Stomach (tissue), 19 donors: ENCODE measurements around the gene CASR. TPM values are rescaled to one million over a fixed set of nuclear protein-coding genes. Genes with fewer than 3 reads are reported as not detected.

ENCODE experiments used
- DNase-seq, 2 donors: peaks; one replicate each; pipeline versions ENCODE4 v3.0.0 to v3.0.0-alpha.2; 2013 to 2019
- H3K27ac ChIP-seq, 5 donors: fragments of 200-600 bp in 4 of 5; sonication (generic) in 4 of 5; one replicate each; pipeline ENCODE4 v1.5.1; 2013 to 2019; ENCODE audit warnings: mild to moderate bottlenecking in 1 of 5, moderate library complexity in 1 of 5
- H3K27me3 ChIP-seq, 3 donors: fragments of 200-600 bp; sonication (generic); one replicate each; pipeline ENCODE4 v1.5.1; 2017 to 2019; ENCODE audit warnings: mixed run types in 1 of 3
- H3K36me3 ChIP-seq, 4 donors: fragments of 200-600 bp; sonication (generic); 1 replicate in 3 of 4; 2 replicates in 1 of 4; pipeline ENCODE4 v1.5.1; 2016 to 2019
- H3K4me1 ChIP-seq, 4 donors: fragments of 200-600 bp; sonication (generic); one replicate each; pipeline ENCODE4 v1.5.1; 2016 to 2019
- H3K4me3 ChIP-seq, 4 donors: fragments of 200-600 bp; sonication (generic) in 3 of 4; one replicate each; pipeline ENCODE4 v1.5.1; 2016 to 2019; ENCODE audit warnings: mild to moderate bottlenecking in 1 of 4
- H3K9me3 ChIP-seq, 4 donors: fragments of 200-600 bp; sonication (generic); one replicate each; pipeline ENCODE4 v1.5.1; 2016 to 2019
- EP300 ChIP-seq: sonication (generic); formaldehyde crosslinking; IDR thresholded peaks from one replicate; pipeline ENCODE4 v1.6.1; 2017; ENCODE audit warnings: antibody characterized with exemption
- POLR2A ChIP-seq, 4 donors: fragments of 450-650 bp; IDR thresholded peaks; one replicate each; pipeline ENCODE4 v1.6.1; 2016; ENCODE audit warnings: antibody characterized with exemption in 4 of 4, control low read depth in 2 of 4, mild to moderate bottlenecking in 1 of 4, moderate library complexity in 1 of 4
- POLR2AphosphoS5 ChIP-seq, 3 donors: sonication (generic); formaldehyde crosslinking; IDR thresholded peaks; one replicate each; pipeline ENCODE4 v1.6.1; 2016; ENCODE audit warnings: antibody characterized with exemption in 3 of 3
- WGBS, 5 donors: extraction: QIAGEN DNeasy Blood & Tissue Kit in 3 of 5; methylation state at CpG; one replicate each; pipeline versions ENCODE4 v1.1.5 to v1.1.7; 2013 to 2018; 5-methylcytosine and 5-hydroxymethylcytosine counted together
- intact Hi-C: fragments of 100-400 bp; cut with DNase I; formaldehyde crosslinking; loops from one replicate; pipeline ENCODE4 v1.15.1; 2023; ENCODE audit warnings: low total_unique reads
- long read RNA-seq, 10 donors: transcript quantifications; one replicate each; lab custom pipeline, GENCODE V29; 2026
- polyA plus RNA-seq, 3 donors: library from polyadenylated mRNA; stranded (reverse); fragments of 200-250 nt; gene quantifications; one replicate each; pipeline ENCODE4 v1.2.3, GENCODE V29; 2013
- total RNA-seq, 5 donors: library from RNA; depleted of rRNA; stranded (reverse); fragments of >200 nt; gene quantifications; one replicate each; pipeline versions ENCODE4 v1.1.0 to v1.2.3, GENCODE V29; 2014 to 2016
- TF ChIP-seq, protein P1 (sequence below), 7 experiments: fragments of 450-650 bp in 4 of 7; fragments of 200-600 bp in 3 of 7; sonication (generic) in 3 of 7; IDR thresholded peaks; one replicate each; pipeline ENCODE4 v1.5.1; 2016 to 2019; ENCODE audit warnings: antibody characterized with exemption in 7 of 7, control low read depth in 2 of 7, mild to moderate bottlenecking in 1 of 7
- donor health status: healthy with polysubstance abuse.
- donor health status: Bipolar disorder and iron deficiency.
- donor health status: healthy.

The CASR gene, protein sequence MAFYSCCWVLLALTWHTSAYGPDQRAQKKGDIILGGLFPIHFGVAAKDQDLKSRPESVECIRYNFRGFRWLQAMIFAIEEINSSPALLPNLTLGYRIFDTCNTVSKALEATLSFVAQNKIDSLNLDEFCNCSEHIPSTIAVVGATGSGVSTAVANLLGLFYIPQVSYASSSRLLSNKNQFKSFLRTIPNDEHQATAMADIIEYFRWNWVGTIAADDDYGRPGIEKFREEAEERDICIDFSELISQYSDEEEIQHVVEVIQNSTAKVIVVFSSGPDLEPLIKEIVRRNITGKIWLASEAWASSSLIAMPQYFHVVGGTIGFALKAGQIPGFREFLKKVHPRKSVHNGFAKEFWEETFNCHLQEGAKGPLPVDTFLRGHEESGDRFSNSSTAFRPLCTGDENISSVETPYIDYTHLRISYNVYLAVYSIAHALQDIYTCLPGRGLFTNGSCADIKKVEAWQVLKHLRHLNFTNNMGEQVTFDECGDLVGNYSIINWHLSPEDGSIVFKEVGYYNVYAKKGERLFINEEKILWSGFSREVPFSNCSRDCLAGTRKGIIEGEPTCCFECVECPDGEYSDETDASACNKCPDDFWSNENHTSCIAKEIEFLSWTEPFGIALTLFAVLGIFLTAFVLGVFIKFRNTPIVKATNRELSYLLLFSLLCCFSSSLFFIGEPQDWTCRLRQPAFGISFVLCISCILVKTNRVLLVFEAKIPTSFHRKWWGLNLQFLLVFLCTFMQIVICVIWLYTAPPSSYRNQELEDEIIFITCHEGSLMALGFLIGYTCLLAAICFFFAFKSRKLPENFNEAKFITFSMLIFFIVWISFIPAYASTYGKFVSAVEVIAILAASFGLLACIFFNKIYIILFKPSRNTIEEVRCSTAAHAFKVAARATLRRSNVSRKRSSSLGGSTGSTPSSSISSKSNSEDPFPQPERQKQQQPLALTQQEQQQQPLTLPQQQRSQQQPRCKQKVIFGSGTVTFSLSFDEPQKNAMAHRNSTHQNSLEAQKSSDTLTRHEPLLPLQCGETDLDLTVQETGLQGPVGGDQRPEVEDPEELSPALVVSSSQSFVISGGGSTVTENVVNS
- total RNA-seq (1 to 10 TPM in 1 of 5 donors, under 1 TPM in 1, not detected in 3; 0.37 to 3.0 TPM), polyA plus RNA-seq (under 1 TPM in 2 of 3 donors, not detected in 1; 0.03 to 0.50 TPM)
- long read RNA-seq, donor 1 = 0 reads
- long read RNA-seq, donor 2, full-length matches to known transcripts = 1 of 1 reads
- long read RNA-seq, donor 2, partial matches to known transcripts = 0 of 1 reads
- long read RNA-seq, donor 2, other reads (novel, unspliced or antisense) = 0 of 1 reads
- long read RNA-seq, donor 3 = 0 reads
- long read RNA-seq, donor 4 = 0 reads
- long read RNA-seq, donor 5 = 0 reads
- long read RNA-seq, donor 6 = 0 reads
- long read RNA-seq, donor 7 = 0 reads
- long read RNA-seq, donor 8 = 0 reads
- long read RNA-seq, donor 9 = 0 reads
- long read RNA-seq, donor 10 = 0 reads

DNA sequence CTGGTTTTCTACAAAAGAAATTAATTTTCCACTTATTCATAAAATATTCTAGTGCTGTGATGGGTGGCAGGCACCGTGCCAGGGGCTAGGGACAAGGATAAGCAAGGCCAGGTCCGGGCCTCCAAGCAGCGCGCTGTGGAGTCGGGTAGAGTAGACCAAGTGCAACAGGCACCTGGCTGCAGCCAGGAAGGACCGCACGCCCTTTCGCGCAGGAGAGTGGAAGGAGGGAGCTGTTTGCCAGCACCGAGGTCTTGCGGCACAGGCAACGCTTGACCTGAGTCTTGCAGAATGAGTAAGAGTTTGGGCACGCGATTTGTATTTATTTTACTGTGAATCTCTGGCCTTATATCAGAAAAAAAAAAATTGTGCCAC lies at the start of gene CASR:
Gene CASR, plus strand, starts transcription at position 148 of the 372 bp plus-strand sequence. CDS start 70,522 bp downstream, outside the sequence.
- H3K9me3 ChIP-seq = no peaks in the 10 kb centered on the region
- WGBS, 5 donors = 3 to 9% (median 7%) methylated on average over 14 of the region's 14 CpGs
- intact Hi-C loops = no loop called here
- H3K27me3 ChIP-seq = peaks cover 12 to 64% (median 30%) of the 10 kb centered on the region in 3 donors
- TF ChIP-seq POLR2AphosphoS5 (IDR thresholded peaks at IDR 0.05) = no peak
- no peak for TF ChIP-seq EP300
- no peak for TF ChIP-seq POLR2A (IDR thresholded peaks at IDR 0.05)
- TF ChIP-seq, protein P1, sequence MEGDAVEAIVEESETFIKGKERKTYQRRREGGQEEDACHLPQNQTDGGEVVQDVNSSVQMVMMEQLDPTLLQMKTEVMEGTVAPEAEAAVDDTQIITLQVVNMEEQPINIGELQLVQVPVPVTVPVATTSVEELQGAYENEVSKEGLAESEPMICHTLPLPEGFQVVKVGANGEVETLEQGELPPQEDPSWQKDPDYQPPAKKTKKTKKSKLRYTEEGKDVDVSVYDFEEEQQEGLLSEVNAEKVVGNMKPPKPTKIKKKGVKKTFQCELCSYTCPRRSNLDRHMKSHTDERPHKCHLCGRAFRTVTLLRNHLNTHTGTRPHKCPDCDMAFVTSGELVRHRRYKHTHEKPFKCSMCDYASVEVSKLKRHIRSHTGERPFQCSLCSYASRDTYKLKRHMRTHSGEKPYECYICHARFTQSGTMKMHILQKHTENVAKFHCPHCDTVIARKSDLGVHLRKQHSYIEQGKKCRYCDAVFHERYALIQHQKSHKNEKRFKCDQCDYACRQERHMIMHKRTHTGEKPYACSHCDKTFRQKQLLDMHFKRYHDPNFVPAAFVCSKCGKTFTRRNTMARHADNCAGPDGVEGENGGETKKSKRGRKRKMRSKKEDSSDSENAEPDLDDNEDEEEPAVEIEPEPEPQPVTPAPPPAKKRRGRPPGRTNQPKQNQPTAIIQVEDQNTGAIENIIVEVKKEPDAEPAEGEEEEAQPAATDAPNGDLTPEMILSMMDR (IDR thresholded peaks at IDR 0.05) = no peak
- H3K27ac ChIP-seq = no peak within 1 kb of the TSS
- DNase-seq = peak in 1 of 2 donors; percentile 53
- H3K36me3 ChIP-seq = no peaks in the 10 kb centered on the region
- peaks cover 10 to 22% (median 12%) of the 10 kb centered on the region in 4 donors for H3K4me1 ChIP-seq
- H3K4me3 ChIP-seq = peak within 1 kb of the TSS in 2 of 4 donors; percentile 23 to 40

DNA sequence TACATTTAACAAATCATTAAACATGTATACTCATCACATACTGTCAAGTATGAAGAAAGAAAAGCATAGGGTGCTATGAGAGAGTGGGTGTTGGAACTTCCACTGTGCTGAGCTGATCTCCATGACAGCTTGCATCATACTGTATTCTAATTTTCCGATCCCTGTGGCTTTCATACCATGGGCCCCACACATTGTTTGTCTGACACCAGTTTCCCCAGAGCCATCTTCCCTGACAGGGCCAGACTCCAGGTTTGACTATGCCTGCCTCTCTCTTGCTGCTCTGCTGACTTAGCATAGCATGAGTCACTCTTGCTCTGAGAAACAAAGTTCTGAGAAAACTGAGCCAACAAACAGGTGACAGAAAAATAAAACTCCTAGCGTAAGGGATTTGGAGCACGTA lies 37.0 kb upstream of the CASR start:
- Histone ChIP-seq H3K27me3 (no peaks in the 10 kb centered on the region), H3K36me3 (no peaks in the 10 kb centered on the region), H3K9me3 (peaks cover 0 to 14% (median 12%) of the 10 kb centered on the region in 4 donors), H3K4me3 (no peak overlapping the region), H3K27ac (no peak overlapping the region), H3K4me1 (no peaks in the 10 kb centered on the region)
- TF ChIP-seq POLR2A (IDR thresholded peaks at IDR 0.05) = no peak
- TF ChIP-seq, protein P1 (IDR thresholded peaks at IDR 0.05) = no peak
- no peak for TF ChIP-seq EP300
- no peak for TF ChIP-seq POLR2AphosphoS5 (IDR thresholded peaks at IDR 0.05)
- intact Hi-C loops = no loop called here
- WGBS, 5 donors = 81 to 89% (median 85%) methylated on average over 3 of the region's 3 CpGs
- no peak for DNase-seq

DNA sequence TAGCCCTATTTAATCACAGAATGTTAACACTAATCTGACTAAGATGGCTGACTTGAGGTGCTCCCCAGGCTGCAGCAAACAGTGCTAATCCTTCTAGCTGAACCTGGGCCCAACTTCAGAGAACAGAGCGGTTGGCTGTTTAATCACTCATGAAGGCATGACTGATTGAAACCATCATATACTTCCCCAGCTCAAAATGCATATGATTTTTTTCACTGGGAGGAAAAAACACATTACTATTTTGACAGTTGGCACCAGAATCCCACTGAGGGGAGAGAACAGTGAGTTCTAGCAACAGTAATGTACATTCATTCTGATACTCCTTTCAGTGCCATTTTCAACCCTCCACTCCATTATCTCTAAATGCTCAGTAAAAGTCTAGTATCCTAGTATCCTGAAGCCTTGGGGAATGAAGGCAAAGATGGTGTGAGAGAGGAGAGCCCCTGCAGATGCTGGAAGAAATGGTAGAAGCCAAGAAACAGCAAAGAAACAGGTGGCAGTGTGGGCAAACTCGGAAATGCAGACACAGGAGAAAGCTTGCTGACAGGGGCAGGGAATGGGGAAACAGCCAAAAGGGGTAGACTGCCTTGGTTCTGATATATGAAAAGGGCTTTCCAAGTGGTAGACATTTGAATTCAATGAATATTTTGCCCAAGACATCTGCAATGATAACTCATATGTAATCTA lies 34.4 kb upstream of the CASR start:
- H3K36me3 ChIP-seq = no peaks in the 10 kb centered on the region
- no peak for DNase-seq
- no peak overlapping the region for H3K4me3 ChIP-seq
- TF ChIP-seq POLR2A (IDR thresholded peaks at IDR 0.05) = no peak
- no peak for TF ChIP-seq POLR2AphosphoS5 (IDR thresholded peaks at IDR 0.05)
- TF ChIP-seq EP300 = no peak
- TF ChIP-seq, protein P1 (IDR thresholded peaks at IDR 0.05) = no peak
- peaks cover 0 to 10% (median 9%) of the 10 kb centered on the region in 4 donors for H3K9me3 ChIP-seq
- 54 to 71% (median 70%) methylated on average over 2 of the region's 2 CpGs for WGBS, 5 donors
- H3K4me1 ChIP-seq = no peaks in the 10 kb centered on the region
- no peak overlapping the region for H3K27ac ChIP-seq
- intact Hi-C loops = no loop called here
- H3K27me3 ChIP-seq = no peaks in the 10 kb centered on the region
